Testis (tissue), 2 donors: Measurements from ENCODE around the gene CREG2.

ENCODE experiments used
- POLR2A ChIP-seq: fragments of 450-650 bp; IDR thresholded peaks from one replicate; pipeline ENCODE4 v1.6.1; 2017; ENCODE audit warnings: antibody characterized with exemption, mild to moderate bottlenecking, moderate library complexity
- TF ChIP-seq, protein P1 (sequence below), 3 experiments: fragments of 450-650 bp in 2 of 3; fragments of 200-600 bp in 1 of 3; sonication (generic) in 1 of 3; IDR thresholded peaks; one replicate each; pipeline ENCODE4 v1.5.1; 2016 to 2019; ENCODE audit warnings: antibody characterized with exemption in 3 of 3, mild to moderate bottlenecking in 2 of 3, moderate library complexity in 1 of 3

DNA sequence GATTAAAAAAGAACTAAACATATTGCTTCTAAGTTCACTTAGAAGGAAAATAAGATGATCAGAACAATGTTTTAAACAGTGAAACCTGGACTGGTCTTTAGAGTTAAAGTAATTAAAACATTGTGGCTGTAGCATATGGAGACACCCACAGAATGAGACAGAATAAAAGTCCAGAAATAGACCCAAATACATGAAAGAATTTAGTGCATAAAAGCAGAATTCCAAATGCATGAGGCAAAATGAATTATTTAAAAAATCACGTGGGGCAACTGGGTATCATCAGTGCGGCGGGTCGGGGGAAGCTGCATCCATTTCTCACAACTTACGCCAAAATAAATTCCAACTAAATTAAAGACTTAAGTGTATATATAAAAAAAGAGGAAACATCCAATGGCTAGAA is 90.9 kb downstream of the CREG2 start:
- TF ChIP-seq, protein P1, sequence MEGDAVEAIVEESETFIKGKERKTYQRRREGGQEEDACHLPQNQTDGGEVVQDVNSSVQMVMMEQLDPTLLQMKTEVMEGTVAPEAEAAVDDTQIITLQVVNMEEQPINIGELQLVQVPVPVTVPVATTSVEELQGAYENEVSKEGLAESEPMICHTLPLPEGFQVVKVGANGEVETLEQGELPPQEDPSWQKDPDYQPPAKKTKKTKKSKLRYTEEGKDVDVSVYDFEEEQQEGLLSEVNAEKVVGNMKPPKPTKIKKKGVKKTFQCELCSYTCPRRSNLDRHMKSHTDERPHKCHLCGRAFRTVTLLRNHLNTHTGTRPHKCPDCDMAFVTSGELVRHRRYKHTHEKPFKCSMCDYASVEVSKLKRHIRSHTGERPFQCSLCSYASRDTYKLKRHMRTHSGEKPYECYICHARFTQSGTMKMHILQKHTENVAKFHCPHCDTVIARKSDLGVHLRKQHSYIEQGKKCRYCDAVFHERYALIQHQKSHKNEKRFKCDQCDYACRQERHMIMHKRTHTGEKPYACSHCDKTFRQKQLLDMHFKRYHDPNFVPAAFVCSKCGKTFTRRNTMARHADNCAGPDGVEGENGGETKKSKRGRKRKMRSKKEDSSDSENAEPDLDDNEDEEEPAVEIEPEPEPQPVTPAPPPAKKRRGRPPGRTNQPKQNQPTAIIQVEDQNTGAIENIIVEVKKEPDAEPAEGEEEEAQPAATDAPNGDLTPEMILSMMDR (IDR thresholded peaks at IDR 0.05) = no peak
- TF ChIP-seq POLR2A = no peak
